Esophagus mucosa (tissue), 1 donor: ENCODE measurements around the gene POLR3A. TPM values are rescaled to one million over a fixed set of nuclear protein-coding genes. Genes with fewer than 3 reads are reported as not detected.
"Not testable (repeated sequence)": the region's sequence is repeated elsewhere in the genome, so short reads cannot be mapped to it uniquely, and the experiment has no call there.

Experiments used
- ATAC-seq: fragments of 200-7000 bp; cut with Tn5 transposase; one replicate; pipeline ENCODE4 v1.9.1; 2020
- total RNA-seq: library from RNA; stranded (reverse); gene quantifications from one replicate; pipeline ENCODE4 v1.2.4, GENCODE V29; 2023
- donor health status: DM: yes; HTN: yes; CAD: no.

Gene POLR3A
- total RNA-seq, 1 donor from 2014 or later, result 8.3 TPM

DNA sequence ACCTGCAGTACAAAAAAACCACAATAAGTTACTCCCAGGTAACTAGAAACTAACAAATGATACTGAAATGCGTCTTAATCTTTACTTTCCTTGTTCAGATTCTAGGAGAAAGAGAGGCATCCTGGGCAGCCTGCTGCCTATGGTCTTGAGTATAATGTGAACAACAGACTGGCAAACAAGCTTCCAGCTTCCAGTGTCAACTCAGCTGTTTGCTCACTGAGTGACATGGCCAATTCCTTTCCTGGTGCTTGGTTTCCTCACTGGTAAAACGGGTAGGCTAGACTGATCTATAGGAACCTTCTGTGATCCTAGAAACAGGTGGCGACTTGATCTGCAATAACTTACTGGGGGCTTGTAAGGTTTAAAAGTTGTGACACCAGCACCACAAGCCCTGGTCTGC lies 10.1 kb downstream of the POLR3A start:
- ATAC-seq, result no peak

DNA sequence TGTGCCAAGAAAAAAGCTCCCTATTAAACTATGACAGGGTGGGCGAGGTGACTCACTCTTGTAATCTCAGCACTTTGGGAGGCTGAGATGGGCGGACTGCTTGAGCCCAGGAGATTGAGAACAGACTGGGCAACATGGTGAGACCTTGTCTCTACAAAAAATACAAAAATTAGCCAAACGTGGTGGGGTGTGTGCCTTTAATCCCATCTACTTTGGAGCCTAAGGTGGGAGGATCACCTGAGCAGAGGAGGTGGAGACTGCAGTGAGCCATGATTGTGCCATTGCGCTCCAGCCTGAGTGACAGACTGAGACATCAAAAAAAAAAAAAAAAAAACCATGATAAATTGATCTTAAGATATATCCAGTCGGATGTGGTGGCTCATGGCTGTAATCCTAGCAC lies 11.5 kb downstream of the POLR3A start:
- ATAC-seq, result no peak

GRCh38 chr10:78015546-78015945 lies 13.8 kb downstream of the POLR3A start:
- no peak for ATAC-seq

- no peak for ATAC-seq
Observed at GRCh38 chr10:78013564-78013963, 15.8 kb downstream of the POLR3A start.

DNA sequence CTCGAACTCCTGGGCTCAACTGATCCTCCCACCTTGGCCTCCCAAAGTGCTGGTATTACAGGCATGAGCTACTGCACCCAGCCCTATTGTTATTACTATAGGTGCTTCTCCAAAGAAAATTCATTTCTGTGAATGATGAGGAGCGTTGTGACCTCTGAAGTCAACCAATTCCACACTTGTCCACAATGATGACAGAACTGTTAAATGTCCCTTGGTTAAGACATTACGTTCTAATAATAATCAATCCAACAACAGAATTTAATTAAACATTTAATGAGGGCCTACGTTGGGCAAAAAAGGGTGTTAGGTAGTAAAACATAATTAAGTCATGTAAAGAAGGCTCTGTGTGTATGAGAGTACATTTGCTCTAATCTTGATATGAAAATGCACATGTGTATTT lies 18.2 kb downstream of the POLR3A start:
- ATAC-seq, result no peak

- no peak for ATAC-seq
Observed at GRCh38 chr10:78010278-78010677, 19.0 kb downstream of the POLR3A start.

DNA sequence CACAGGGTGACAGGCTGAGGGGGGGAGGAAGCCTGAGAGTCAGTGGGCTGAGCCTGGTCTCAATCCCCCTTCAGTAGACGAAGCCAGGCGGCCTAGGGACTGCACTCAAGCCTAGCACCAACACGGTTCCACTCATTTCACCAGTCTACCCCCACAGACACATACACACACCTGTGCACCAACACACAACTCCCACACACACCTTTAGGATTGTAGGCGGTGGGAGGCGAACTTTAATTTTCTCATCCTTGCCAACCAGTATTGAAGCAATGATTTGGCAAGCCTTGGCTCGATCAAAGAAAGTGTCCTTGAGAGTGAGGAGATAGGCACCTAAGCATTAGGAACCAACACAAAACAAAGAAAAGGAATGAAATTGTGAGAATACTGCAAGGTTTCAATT lies 19.7 kb downstream of the POLR3A start:
- peak; percentile 17 for ATAC-seq

- ATAC-seq, result no peak
Observed at GRCh38 chr10:78007172-78007571, 22.1 kb downstream of the POLR3A start.

DNA sequence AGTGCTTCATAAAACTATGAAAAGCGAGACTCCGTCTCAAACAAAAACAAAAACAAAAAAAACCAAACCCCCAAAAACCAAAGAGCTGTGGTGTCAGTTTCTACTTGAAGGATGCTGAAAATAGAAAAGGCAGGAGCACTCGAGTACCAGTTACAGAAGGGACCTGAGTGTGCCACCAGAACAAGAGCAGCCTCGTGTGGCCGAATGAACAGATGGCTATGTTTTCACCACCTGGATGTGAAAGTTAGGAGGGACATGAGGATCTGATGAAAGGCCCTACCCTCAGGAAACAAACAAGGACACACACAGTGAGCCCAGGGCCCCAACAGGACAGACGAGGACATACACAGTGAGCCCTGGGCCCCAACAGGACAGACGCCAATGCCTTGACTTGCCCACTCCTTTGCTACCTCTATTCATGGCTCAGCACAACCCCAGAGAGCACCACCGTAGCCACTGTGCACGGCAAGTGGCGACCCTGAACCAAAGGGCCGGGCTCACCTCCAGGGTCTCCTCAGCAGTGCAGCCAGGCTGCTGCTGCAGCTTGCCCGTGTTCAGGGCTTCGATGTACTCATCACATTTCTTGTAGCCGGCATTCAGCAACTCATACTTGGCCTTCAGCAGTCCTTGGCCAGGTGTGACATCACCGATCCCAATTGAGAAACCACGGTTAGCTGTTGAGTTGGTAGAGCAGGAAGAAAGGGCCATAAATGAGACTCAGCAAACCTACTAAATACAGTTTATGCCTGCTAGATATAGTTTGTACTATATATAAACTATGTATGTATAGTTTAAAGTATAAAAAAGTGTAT lies 24.9 kb downstream of the POLR3A start:
- no peak for ATAC-seq

DNA sequence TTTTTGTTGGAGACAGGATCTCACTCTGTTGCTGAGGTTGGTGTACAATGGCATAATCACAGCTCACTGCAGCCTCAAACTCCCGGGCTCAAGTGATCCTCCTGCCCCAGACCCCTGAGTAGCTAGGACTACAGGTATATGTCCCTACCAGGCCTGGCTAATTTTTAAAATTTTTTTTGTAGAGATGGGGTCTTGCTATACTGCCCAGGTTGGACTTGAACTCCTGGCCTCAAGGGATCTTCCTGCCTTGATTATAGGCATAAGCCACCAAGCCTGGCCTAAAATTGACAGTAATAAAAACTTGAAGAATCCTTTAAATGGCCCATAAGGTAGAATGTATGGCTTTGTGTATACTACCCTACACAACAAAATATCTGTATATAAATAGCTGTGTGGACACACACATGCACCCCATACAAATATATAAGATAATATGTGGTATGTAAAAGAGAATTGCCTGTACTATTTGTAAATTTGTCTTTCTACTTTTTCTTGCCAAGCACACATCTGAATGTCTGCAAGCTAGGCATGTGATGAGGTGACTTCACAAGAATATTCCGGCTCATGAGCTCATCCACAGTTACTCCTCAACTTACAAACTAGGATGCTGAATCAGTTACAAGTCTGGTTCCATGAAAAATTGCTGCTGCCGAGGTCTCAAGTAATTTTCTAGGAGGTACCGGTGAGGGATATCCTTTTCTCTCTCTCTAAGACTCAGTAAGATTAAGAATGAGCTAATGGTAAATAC lies 26.6 kb downstream of the POLR3A start:
- ATAC-seq, result no peak

DNA sequence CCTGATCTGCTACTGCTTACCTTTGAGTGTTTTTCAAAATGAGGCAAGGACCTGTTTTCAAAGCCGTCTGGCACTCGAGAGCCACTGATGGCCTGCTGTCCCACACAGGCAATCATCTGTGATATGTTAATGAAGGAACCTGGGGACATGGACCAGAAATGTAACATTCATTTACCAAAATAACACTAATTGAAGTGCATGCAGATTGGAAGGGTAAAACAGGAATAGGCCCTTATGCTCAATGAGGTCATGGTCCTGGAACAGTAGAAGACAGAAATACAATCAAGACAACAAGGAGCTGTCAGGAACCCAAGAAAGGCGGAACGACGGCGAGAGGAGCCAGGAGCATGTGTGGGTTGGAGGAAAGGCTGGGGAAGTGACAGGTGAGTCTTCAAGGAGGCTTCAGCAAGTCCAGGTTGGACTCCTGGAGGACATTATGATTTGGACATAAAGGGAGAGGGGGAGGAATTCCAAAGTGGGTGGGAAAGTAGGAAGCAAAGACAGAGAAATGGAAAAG lies 28.3 kb downstream of the POLR3A start:
- ATAC-seq, result no peak

- ATAC-seq, result no peak
Observed at GRCh38 chr10:78000206-78000605, 29.1 kb downstream of the POLR3A start.

GRCh38 chr10:77998780-77999179 lies 30.5 kb downstream of the POLR3A start:
- not testable (repeated sequence) for ATAC-seq

DNA sequence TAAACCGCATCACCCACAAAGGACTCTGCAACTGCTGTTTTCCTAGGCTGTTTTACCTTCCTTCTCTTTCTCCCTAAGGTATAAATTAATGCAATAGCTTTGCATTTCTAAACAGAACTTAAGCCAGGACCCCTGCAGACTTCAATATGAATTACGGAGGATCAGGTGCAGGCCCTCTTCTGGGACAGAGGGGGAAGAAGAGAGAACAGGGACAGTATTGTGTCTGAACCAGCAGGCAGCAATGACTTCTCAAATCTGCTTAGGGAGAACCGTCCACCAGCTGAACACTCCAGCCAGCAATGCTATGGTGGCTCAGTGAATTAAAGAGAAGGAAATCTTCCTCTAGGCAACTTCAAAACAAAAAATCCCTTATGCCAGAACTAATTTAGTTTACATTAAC lies 35.7 kb downstream of the POLR3A start:
- no peak for ATAC-seq

DNA sequence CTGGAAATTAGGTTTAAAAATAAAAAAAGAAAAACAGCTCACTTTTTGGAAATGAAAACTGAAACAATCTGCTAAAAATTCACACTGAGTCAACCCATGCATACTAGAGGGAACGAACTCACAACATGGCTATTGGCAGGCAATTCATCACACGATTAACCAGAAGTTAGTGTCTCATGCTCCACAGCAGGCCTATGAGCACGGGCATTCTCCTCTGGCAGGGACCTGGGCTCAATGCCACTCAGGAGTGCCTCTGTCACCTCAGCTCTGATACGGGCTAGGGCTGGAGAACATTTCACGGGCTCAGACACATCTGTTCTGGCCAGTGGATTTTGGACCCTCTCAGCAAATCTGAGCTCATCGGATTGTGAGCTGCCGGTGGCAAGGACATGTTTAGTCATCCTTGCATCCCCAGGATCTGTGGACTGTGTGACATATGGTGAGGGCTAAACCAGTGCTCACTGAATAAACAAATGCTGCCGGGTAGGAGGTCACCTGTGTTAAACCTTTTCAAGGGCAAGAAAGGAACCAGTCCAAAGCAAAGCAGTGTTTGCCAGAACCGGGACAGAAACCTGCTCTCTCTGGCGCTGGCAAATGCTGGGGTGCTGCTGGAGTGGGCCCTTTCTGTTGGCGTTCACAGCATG lies 40.1 kb downstream of the POLR3A start:
- ATAC-seq, result no peak

DNA sequence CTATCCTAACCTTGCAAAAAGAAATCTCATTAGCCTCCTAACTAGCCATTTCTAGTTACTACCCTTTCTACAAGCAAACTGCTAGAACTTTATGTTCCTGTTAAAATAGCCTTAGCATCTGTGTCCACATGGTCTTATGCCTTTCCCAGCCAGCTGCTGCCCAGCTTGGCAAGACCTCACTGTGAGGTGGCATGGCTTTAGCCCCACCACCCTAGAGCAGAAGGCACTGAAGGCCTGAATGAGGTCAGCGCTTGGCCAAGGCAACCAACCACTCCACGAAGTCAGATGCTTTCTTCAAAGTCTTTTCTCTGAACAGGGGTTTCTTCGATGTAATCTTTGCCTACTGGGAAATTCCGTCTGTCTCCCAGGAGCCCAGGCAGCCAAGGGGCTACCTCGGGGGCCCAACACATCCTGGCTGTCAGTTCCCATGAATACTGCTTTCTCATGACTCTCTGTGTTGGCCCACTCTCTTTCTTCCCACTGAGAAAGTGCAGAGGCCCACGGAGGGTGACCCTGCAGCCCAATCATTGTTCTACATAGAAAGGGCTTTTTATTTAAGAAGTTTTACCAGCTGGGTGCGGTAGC lies 41.6 kb downstream of the POLR3A start:
- no peak for ATAC-seq

DNA sequence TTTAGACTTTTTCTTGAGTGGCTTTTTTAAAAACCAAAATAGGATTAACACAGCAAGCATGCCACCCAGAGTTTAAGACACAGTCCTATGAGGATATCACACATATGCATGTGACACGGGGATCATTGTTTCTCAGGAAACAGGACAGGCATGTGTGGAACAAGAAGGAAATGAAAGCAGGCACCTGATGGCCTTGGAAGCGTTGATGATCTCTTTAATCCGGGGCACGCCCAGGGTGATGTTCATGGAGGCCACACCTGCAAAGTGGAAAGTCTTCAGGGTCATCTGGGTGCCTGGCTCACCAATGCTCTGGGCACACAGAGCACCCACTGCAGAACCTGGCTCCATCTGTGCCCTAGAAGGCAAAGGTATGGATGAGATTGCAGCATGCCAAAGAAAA lies 44.3 kb downstream of the POLR3A start:
- ATAC-seq, result peak; percentile 65

- peak; percentile 61 for ATAC-seq
Observed at GRCh38 chr10:77983384-77984341, 45.7 kb downstream of the POLR3A start.

GRCh38 chr10:77981281-77981680 lies 48.0 kb downstream of the POLR3A start:
- no peak for ATAC-seq

DNA sequence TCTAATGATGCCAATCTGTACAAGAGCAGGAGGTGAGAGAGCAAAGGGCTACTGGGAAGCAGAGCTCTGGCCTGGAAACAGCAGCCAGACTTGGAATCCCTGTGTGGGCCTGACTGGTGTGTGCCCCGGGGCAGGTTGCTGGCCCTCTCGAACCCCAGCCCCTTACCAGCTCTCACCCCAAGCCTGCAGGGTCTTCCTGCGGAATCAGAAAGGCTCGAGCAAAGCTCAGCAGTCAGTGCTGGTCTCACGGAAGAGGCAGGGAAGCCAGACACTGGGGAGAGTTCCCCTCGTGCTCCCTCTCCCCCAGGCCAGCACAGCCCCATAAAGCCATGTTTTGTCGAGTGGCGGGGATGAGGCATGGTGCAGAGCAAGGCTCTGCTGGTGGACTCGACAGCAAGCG lies 50.1 kb downstream of the POLR3A start:
- ATAC-seq, result no peak

- ATAC-seq, result no peak
Observed at GRCh38 chr10:77978360-77978759, 51.0 kb downstream of the POLR3A start.

GRCh38 chr10:77977934-77978333 lies 51.4 kb downstream of the POLR3A start:
- no peak for ATAC-seq
